Suprapubic skin (tissue), 4 donors: ENCODE results near the gene LCN10. TPM values are rescaled to one million over a fixed set of nuclear protein-coding genes. Genes with fewer than 3 reads are reported as not detected.
A peak's percentile ranks its signal among the peaks of the same experiment; 100 is the strongest.
"Not testable (repeated sequence)": the region's sequence is repeated elsewhere in the genome, so short reads cannot be mapped to it uniquely, and the experiment has no call there.

Source experiments
- DNase-seq, 2 donors: peaks; one replicate each; pipeline ENCODE4 v3.0.0-alpha.2; 2019; ENCODE audit warnings: low spot score in 2 of 2
- H3K27ac ChIP-seq: fragments of 200-600 bp; sonication (generic); one replicate; pipeline ENCODE4 v1.5.1; 2019
- H3K27me3 ChIP-seq: fragments of 200-600 bp; sonication (generic); one replicate; pipeline ENCODE4 v1.5.1; 2019
- H3K36me3 ChIP-seq: fragments of 200-600 bp; sonication (generic); one replicate; pipeline ENCODE4 v1.5.1; 2019
- H3K4me1 ChIP-seq: fragments of 200-600 bp; sonication (generic); one replicate; pipeline ENCODE4 v1.5.1; 2019
- H3K4me3 ChIP-seq: fragments of 200-600 bp; sonication (generic); one replicate; pipeline ENCODE4 v1.5.1; 2019; ENCODE audit warnings: mild to moderate bottlenecking
- H3K9me3 ChIP-seq: fragments of 200-600 bp; sonication (generic); one replicate; pipeline ENCODE4 v1.5.1; 2019
- EP300 ChIP-seq: sonication (generic); formaldehyde crosslinking; IDR thresholded peaks from one replicate; pipeline ENCODE4 v1.6.1; 2017; ENCODE audit warnings: antibody characterized with exemption
- POLR2A ChIP-seq, 2 donors: fragments of 450-650 bp; IDR thresholded peaks; one replicate each; pipeline ENCODE4 v1.6.1; 2017; ENCODE audit warnings: antibody characterized with exemption in 2 of 2, mild to moderate bottlenecking in 2 of 2, moderate library complexity in 2 of 2
- POLR2AphosphoS5 ChIP-seq, 3 donors: sonication (generic); formaldehyde crosslinking; IDR thresholded peaks; one replicate each; pipeline ENCODE4 v1.6.1; 2017; ENCODE audit warnings: antibody characterized with exemption in 3 of 3
- WGBS: methylation state at CpG from one replicate; pipeline ENCODE4 v1.1.5; 2018; 5-methylcytosine and 5-hydroxymethylcytosine counted together
- total RNA-seq, 4 donors: library from RNA; depleted of rRNA; stranded (reverse); fragments of >200 nt; gene quantifications; one replicate each; pipeline ENCODE4 v1.1.0, GENCODE V29; 2016
- TF ChIP-seq, protein P1 (sequence below), 2 donors: fragments of 200-600 bp in 1 of 2; fragments of 450-650 bp in 1 of 2; sonication (generic) in 1 of 2; IDR thresholded peaks; one replicate each; pipeline ENCODE4 v1.5.1; 2016 to 2019; ENCODE audit warnings: antibody characterized with exemption in 2 of 2, mild to moderate bottlenecking in 1 of 2, moderate library complexity in 1 of 2

Gene LCN10
- total RNA-seq, 4 donors from 2014 or later: 0.32 to 3.5 (median 2.8) TPM; not detected in 1

DNA sequence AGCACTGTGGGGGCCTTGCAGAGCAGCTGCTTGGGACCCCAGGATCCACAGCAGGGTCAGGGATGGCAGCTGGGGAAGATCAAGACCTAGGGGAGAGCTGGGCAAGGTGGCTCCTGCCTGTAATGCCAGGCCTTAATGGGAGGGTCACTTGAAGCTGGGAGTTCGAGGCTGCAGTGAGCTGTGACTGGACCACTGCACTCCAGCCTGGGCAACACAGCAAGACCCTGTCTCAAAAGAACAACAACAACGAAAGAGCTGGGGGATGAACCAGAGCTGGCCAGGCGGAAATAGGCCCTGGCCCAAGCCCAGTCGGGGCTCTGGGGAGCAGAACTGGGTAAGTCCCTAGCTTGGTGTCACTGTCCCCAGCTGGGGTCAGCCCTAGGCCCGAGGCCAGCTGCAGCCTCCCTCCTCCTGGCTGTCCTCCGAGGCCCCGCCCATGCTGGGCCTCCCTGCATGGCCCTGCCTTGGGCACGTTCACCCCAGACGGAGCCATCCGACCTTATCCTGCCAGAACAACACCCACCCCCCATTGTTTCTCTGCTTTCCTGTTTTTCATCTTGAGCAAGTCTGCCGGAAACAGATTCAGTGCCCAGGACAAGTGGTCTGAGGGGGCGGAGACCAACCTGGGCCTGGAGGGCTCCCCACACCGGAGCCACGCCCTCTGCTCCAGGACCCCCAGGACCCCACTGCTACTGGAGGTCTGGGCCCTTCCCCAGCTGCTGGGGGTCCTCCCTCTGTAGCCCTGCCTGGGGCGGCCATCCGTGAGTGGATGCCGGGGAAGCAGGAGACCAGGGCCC is 28.4 kb downstream of the LCN10 start:
- no peaks in the 10 kb centered on the region for H3K9me3 ChIP-seq
- 40% methylated on average over 5 of the region's 17 CpGs for WGBS
- H3K27me3 ChIP-seq: peaks cover 26% of the 10 kb centered on the region
- no peak overlapping the region for H3K27ac ChIP-seq
- TF ChIP-seq, protein P1, sequence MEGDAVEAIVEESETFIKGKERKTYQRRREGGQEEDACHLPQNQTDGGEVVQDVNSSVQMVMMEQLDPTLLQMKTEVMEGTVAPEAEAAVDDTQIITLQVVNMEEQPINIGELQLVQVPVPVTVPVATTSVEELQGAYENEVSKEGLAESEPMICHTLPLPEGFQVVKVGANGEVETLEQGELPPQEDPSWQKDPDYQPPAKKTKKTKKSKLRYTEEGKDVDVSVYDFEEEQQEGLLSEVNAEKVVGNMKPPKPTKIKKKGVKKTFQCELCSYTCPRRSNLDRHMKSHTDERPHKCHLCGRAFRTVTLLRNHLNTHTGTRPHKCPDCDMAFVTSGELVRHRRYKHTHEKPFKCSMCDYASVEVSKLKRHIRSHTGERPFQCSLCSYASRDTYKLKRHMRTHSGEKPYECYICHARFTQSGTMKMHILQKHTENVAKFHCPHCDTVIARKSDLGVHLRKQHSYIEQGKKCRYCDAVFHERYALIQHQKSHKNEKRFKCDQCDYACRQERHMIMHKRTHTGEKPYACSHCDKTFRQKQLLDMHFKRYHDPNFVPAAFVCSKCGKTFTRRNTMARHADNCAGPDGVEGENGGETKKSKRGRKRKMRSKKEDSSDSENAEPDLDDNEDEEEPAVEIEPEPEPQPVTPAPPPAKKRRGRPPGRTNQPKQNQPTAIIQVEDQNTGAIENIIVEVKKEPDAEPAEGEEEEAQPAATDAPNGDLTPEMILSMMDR (IDR thresholded peaks at IDR 0.05): no peak
- TF ChIP-seq EP300: no peak
- no peak for TF ChIP-seq POLR2AphosphoS5 (IDR thresholded peaks at IDR 0.05)
- TF ChIP-seq POLR2A (IDR thresholded peaks at IDR 0.05): no peak
- no peaks in the 10 kb centered on the region for H3K36me3 ChIP-seq
- peak overlapping the region; percentile 53 for H3K4me3 ChIP-seq
- H3K4me1 ChIP-seq: peaks cover 27% of the 10 kb centered on the region
- no peak for DNase-seq

DNA sequence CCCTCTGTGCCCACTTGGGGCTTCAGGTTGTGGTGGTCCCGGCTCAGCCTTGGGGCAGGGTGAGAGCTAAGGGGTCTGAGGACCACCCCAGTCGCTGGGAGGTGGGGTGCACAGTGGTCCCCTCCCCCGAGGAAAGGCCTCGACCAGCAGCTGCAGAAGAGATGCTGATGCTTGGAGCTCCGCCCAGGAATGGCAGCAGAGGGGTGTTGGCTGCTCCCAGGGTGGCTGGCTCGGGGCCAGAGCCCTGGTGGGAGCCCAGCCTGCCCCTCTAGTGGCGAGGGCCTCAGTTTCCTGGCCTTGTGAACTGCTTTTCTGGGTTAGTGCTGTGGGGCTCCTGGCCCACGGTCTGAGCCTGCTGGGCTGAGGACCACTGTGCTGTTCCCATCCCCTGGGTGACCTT is 29.2 kb downstream of the LCN10 start:
- TF ChIP-seq EP300 (no peak), POLR2A (IDR thresholded peaks at IDR 0.05) (no peak), POLR2AphosphoS5 (IDR thresholded peaks at IDR 0.05) (no peak)
- TF ChIP-seq, protein P1 (IDR thresholded peaks at IDR 0.05): no peak

DNA sequence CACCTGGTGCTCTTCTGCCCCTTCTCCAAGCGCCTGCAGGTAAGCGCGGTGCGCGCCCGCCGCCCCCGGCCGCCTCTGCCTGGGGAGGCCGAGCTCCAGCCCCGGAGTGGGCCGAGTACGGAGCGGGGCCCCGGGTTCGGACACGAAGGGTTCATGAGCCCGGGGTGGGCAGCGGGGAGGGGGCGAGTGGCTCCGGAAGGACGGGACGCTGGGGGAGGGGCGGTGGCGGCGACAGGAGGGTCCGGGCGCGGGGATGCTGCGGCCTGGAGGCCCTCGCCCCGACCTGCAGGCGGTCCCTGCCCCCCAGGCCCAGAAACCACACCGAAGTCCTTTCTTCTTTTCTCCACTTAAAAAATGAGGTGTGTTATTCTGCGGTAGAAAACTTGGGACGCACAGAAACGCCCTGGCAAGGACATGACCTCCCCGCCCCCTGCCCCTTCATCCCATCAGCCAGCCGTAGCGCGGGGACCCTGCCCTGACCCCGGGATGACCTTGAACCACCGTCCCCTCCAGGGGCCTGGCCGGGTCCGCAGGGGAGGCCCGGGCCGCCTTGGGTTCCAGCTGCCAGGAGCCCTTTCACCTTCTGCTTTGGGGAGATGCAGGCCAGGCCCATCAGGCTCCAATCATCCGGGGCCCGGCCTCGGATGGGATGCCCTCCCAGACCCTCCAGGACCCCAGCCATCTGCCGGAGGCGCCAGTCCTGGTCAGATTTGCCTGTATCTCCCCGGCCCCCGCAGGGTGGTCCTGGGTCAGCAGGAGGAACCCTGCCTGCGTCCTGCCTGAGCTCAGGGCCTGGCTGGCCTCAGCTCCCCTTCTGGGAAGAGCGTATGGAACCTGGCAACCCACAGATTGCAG is 29.8 kb downstream of the LCN10 start:
- Histone ChIP-seq H3K36me3 (no peaks in the 10 kb centered on the region), H3K9me3 (no peaks in the 10 kb centered on the region), H3K4me3 (peak overlapping the region; percentile 53), H3K27me3 (peaks cover 26% of the 10 kb centered on the region), H3K27ac (peak overlapping the region; percentile 11), H3K4me1 (peaks cover 25% of the 10 kb centered on the region)
- TF ChIP-seq POLR2A (IDR thresholded peaks at IDR 0.05) (no peak), POLR2AphosphoS5 (IDR thresholded peaks at IDR 0.05) (no peak), EP300 (no peak)
- TF ChIP-seq, protein P1 (IDR thresholded peaks at IDR 0.05): no peak
- WGBS: 11% methylated on average over 12 of the region's 56 CpGs
- DNase-seq: no peak

More for the DNA sequence above, 29.2 kb downstream of the LCN10 start:
- H3K36me3 ChIP-seq: no peaks in the 10 kb centered on the region
- 80% methylated on average over 1 of the region's 8 CpGs for WGBS
- H3K27ac ChIP-seq: no peak overlapping the region
- peaks cover 25% of the 10 kb centered on the region for H3K4me1 ChIP-seq
- DNase-seq: no peak
- peaks cover 26% of the 10 kb centered on the region for H3K27me3 ChIP-seq
- H3K9me3 ChIP-seq: no peaks in the 10 kb centered on the region
- peak overlapping the region; percentile 53 for H3K4me3 ChIP-seq

DNA sequence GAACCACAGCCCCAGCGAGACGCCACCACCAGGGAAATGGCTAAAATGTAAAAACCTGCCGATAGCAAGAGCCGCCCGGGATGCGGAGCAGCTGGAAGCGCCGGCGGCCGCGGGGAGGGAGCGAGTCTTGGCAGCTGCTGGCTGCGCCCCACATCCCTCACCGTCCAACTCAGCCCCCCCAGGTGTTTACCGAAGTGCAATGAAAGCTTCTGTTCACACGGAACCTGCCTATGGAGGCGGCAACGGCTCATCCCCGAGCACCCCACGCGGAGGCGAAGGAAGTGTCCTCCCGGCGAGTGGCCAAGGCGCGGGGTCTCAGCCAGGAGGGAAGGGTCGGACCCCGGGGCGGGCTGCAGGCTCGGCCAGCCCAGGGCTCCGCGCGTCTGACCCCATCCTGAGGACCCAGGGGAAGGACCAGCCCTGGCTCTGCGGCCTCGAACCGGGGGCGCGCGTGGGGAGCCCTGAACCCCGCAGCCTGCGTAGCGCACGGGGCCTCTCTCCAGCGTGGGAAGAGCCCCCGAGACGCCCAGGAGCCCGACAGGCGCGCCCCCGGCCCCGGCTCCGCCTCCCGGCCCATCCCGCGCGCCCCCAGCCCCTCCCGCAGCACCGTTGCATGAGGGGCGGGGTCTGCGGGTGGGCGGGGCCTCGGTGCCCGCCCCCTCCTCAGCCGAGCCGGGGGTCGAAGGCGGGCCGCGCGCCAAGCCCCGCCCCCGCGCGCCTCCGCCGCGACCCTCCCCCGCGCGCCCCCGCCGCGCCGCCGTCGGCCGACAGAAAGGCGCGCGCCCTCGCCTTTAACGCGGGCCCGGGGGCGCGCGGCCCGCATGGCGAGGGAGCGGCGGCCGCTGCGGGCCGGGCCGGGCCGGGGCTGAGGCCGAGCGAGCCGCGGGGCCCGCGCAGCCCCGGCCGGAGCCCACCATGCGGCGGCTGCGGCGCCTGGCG is 30.7 kb downstream of the LCN10 start, which contains the start of gene DIPK1B:
TSS of gene DIPK1B (plus strand) at position 822 of the 939 bp plus-strand sequence. CDS start at position 916, 94 bp downstream.
- TF ChIP-seq, protein P1 (IDR thresholded peaks at IDR 0.05): no peak
- TF ChIP-seq EP300: no peak
- no peak for TF ChIP-seq POLR2AphosphoS5 (IDR thresholded peaks at IDR 0.05)
- no peak for TF ChIP-seq POLR2A (IDR thresholded peaks at IDR 0.05)
- H3K27ac ChIP-seq: peak within 1 kb of the TSS; percentile 11
- H3K4me3 ChIP-seq: peak within 1 kb of the TSS; percentile 53
- H3K9me3 ChIP-seq: no peaks in the 10 kb centered on the region
- H3K4me1 ChIP-seq: peaks cover 25% of the 10 kb centered on the region
- DNase-seq: no peak
- 13% methylated on average over 15 of the region's 119 CpGs for WGBS
- no peaks in the 10 kb centered on the region for H3K36me3 ChIP-seq
- peaks cover 26% of the 10 kb centered on the region for H3K27me3 ChIP-seq

DNA sequence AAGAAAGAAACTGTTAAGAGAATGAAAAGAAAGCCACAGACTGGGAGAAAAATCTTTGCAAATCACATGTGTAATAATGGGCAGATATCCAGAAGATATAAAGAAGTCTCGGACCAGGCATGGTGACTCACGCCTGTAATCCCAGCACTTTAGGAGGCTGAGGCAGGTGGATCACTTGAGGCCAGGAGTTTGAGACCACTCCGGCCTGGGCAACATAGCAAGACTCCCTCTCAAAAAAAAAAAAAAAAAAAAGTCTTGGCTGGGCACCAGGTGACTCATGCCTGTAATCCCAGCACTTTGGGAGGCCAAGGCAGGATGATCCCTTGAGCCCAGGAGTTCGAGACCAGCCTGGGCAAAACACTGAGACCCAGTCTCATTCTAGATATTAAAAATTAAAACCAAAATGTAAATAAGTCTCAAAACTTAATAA is 31.5 kb downstream of the LCN10 start:
- H3K9me3 ChIP-seq, H3K4me3 ChIP-seq, H3K27ac ChIP-seq, DNase-seq, H3K36me3 ChIP-seq: not testable (repeated sequence)
- 13% methylated on average over 4 of the region's 4 CpGs for WGBS
- Histone ChIP-seq H3K4me1 (peaks cover 25% of the 10 kb centered on the region), H3K27me3 (peaks cover 26% of the 10 kb centered on the region)
